ENCODE data around the gene BTBD9.

- TF ChIP-seq POLR2A (IDR thresholded peaks at IDR 0.05) (no peak), CTCF (IDR thresholded peaks at IDR 0.05) (no peak)
Observed at GRCh38 chr6:38586992-38587391, 52.7 kb downstream of the BTBD9 start.

All from vagina (tissue), 2 donors.